ENCODE data around the gene ZNF532.

ZNF532 gene

GRCh38 chr18:58891776-58892175, 27.1 kb downstream of the ZNF532 start:
- Mint-ChIP-seq H3K4me3 (no peak overlapping the region), H3K27ac (peak overlapping the region; percentile 27 to 55), H3K36me3 (ENCODE audit: insufficient read depth) (peaks cover 2% of the 10 kb centered on the region), H3K4me1 (ENCODE audit: low read depth in 2 of 2) (peaks cover 18 to 19% of the 10 kb centered on the region in 2 donors), H3K9me3 (no peaks in the 10 kb centered on the region), H3K27me3 (no peaks in the 10 kb centered on the region)
- DNase-seq (no peak), ATAC-seq (replicated peaks) (no peak)

GRCh38 chr18:58892488-58892887, 27.8 kb downstream of the ZNF532 start:
- H3K9me3 Mint-ChIP-seq: no peaks in the 10 kb centered on the region
- no peak overlapping the region for H3K27ac Mint-ChIP-seq
- DNase-seq (no peak), ATAC-seq (replicated peaks) (no peak)
- no peak overlapping the region for H3K4me3 Mint-ChIP-seq
- peaks cover 2% of the 10 kb centered on the region for H3K36me3 Mint-ChIP-seq (ENCODE audit: insufficient read depth)
- H3K27me3 Mint-ChIP-seq: no peaks in the 10 kb centered on the region
- H3K4me1 Mint-ChIP-seq (ENCODE audit: low read depth in 2 of 2): peaks cover 11 to 12% of the 10 kb centered on the region in 2 donors

- ATAC-seq (replicated peaks): no peak
- no peaks in the 10 kb centered on the region for H3K27me3 Mint-ChIP-seq
- no peak for DNase-seq
- H3K4me1 Mint-ChIP-seq (ENCODE audit: low read depth in 2 of 2): peaks cover 8 to 9% of the 10 kb centered on the region in 2 donors
- H3K9me3 Mint-ChIP-seq: no peaks in the 10 kb centered on the region
- peaks cover 2% of the 10 kb centered on the region for H3K36me3 Mint-ChIP-seq (ENCODE audit: insufficient read depth)
- H3K4me3 Mint-ChIP-seq: no peak overlapping the region
- H3K27ac Mint-ChIP-seq: peak overlapping the region in 1 of 2 donors; percentile 57
Observed at GRCh38 chr18:58893388-58894099, 28.9 kb downstream of the ZNF532 start.

DNA sequence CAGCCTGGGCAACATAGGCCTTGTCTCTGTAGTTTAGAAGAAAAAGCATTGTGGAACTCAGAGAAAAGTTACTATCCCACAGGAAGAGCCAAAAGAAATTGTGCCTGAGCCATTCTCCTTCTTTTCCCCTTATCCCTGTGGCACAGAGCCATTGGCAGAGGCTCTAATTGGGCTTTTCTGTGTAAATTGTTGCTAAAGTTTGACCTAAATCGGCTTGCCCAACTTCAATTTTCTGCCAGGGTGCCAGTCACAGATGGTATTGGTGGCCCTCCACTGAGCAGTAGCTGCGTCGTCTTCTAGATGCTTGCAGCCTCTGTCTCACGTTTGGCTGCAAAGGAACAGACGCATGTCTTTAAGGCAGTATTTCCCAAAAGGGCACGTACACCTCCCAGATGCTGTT, 30.3 kb downstream of the ZNF532 start:
- H3K9me3 Mint-ChIP-seq: no peaks in the 10 kb centered on the region
- ATAC-seq (replicated peaks) (no peak), DNase-seq (no peak)
- H3K27ac Mint-ChIP-seq: peak overlapping the region in 1 of 2 donors; percentile 19
- H3K4me1 Mint-ChIP-seq (ENCODE audit: low read depth in 2 of 2): peaks cover 8 to 9% of the 10 kb centered on the region in 2 donors
- H3K27me3 Mint-ChIP-seq: no peaks in the 10 kb centered on the region
- no peak overlapping the region for H3K4me3 Mint-ChIP-seq
- H3K36me3 Mint-ChIP-seq (ENCODE audit: insufficient read depth): peaks cover 2% of the 10 kb centered on the region

DNA sequence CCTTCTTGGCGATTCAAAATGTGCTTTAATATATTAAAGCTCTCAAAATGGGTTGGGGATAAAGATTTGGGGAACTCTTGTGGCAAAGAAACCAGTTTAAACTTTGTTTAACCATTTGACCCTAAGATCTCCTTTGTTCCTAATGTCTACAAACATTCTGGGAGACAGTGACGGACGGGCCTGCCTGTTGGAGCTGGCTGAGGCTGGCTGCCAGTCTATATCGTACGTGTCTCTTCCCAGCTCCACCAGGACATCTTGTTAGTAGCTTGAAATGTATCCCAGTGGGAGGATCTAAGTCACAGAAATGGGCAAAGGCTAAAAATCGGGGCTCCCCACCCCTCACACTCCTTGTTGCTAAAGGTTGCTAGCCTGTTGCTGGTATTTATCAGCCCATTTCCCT, 30.7 kb downstream of the ZNF532 start:
- no peaks in the 10 kb centered on the region for H3K9me3 Mint-ChIP-seq
- no peaks in the 10 kb centered on the region for H3K27me3 Mint-ChIP-seq
- peaks cover 2% of the 10 kb centered on the region for H3K36me3 Mint-ChIP-seq (ENCODE audit: insufficient read depth)
- peaks cover 8 to 9% of the 10 kb centered on the region in 2 donors for H3K4me1 Mint-ChIP-seq (ENCODE audit: low read depth in 2 of 2)
- H3K4me3 Mint-ChIP-seq: no peak overlapping the region
- peak overlapping the region in 1 of 2 donors; percentile 74 for H3K27ac Mint-ChIP-seq
- no peak for DNase-seq
- ATAC-seq (replicated peaks): no peak

DNA sequence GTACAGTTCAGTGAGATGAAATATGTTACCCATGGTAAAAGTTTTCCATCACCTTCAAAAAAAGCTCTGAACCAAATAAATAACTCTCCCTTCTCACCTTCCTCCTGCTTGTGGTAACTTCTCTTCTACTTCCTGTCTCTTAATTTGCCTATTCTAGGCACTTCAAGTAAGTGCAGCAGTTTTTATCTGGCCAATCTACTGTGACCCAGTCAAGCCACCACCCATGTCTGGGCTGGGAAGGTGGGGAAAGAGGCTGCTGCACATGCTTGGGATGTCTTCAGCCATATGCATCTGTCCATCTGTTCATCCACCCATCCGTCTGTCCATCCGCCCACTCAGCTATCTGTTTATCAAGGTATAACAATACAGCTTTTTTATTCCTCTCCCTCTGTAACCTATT, 31.6 kb downstream of the ZNF532 start:
- ATAC-seq (replicated peaks): peak; percentile 48
- peak overlapping the region; percentile 0 to 74 for H3K27ac Mint-ChIP-seq
- peaks cover 2% of the 10 kb centered on the region for H3K36me3 Mint-ChIP-seq (ENCODE audit: insufficient read depth)
- peak overlapping the region in 1 of 2 donors; percentile 20 for H3K4me3 Mint-ChIP-seq
- peaks cover 9 to 16% of the 10 kb centered on the region in 2 donors for H3K4me1 Mint-ChIP-seq (ENCODE audit: low read depth in 2 of 2)
- H3K27me3 Mint-ChIP-seq: no peaks in the 10 kb centered on the region
- DNase-seq: no peak
- H3K9me3 Mint-ChIP-seq: no peaks in the 10 kb centered on the region

- H3K27ac Mint-ChIP-seq: peak overlapping the region; percentile 0 to 74
- ATAC-seq (replicated peaks) (no peak), DNase-seq (no peak)
- H3K4me3 Mint-ChIP-seq: peak overlapping the region in 1 of 2 donors; percentile 20
- peaks cover 9 to 16% of the 10 kb centered on the region in 2 donors for H3K4me1 Mint-ChIP-seq (ENCODE audit: low read depth in 2 of 2)
- no peaks in the 10 kb centered on the region for H3K9me3 Mint-ChIP-seq
- no peaks in the 10 kb centered on the region for H3K27me3 Mint-ChIP-seq
- H3K36me3 Mint-ChIP-seq (ENCODE audit: insufficient read depth): peaks cover 2% of the 10 kb centered on the region
Observed at GRCh38 chr18:58896734-58897508, 32.2 kb downstream of the ZNF532 start.

- Mint-ChIP-seq H3K27me3 (no peaks in the 10 kb centered on the region), H3K36me3 (ENCODE audit: insufficient read depth) (peaks cover 2% of the 10 kb centered on the region), H3K27ac (no peak overlapping the region), H3K4me3 (no peak overlapping the region), H3K4me1 (ENCODE audit: low read depth in 2 of 2) (peaks cover 9 to 16% of the 10 kb centered on the region in 2 donors), H3K9me3 (no peaks in the 10 kb centered on the region)
- ATAC-seq (replicated peaks) (no peak), DNase-seq (no peak)
Observed at GRCh38 chr18:58898010-58898799, 33.5 kb downstream of the ZNF532 start.

DNA sequence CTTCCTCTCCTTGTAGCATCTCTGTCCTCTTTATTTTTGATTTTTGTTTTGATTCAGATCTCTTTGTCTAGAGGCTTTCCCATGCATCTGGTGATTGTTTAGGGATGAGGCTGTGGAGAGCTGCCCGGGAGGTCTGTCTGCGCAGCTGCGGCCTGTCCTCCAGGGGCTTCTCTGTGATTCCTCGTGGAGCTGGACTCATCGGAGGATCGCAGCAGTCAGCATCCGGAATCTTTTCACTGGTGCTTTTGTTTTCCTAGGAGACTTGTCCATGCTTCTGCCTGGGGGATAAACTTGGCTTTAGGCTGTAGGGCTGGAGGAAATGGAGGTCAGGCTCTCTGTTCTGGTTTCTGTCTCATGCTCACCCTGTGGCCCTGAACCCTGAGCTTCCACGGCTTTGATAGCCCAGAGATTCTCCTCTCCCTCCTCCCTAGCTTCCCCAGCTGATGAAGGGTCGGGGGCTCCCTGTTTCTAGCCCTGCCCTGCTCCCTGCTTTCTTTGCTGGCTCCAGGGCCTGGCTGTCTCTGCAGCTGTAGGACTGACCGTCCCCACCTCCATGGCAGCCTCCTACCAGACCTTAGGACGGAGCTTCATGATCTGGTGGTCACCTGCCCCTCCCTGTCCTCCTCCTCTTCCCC, 35.5 kb downstream of the ZNF532 start:
- no peaks in the 10 kb centered on the region for H3K27me3 Mint-ChIP-seq
- H3K9me3 Mint-ChIP-seq: no peaks in the 10 kb centered on the region
- ATAC-seq (replicated peaks) (no peak), DNase-seq (no peak)
- no peaks in the 10 kb centered on the region for H3K36me3 Mint-ChIP-seq (ENCODE audit: insufficient read depth)
- H3K27ac Mint-ChIP-seq: no peak overlapping the region
- H3K4me1 Mint-ChIP-seq (ENCODE audit: low read depth in 2 of 2): peaks cover 7 to 16% of the 10 kb centered on the region in 2 donors
- H3K4me3 Mint-ChIP-seq: no peak overlapping the region

GRCh38 chr18:58901143-58901542, 36.5 kb downstream of the ZNF532 start:
- H3K27me3 Mint-ChIP-seq: no peaks in the 10 kb centered on the region
- DNase-seq (no peak), ATAC-seq (replicated peaks) (no peak)
- peaks cover 6 to 14% of the 10 kb centered on the region in 2 donors for H3K4me1 Mint-ChIP-seq (ENCODE audit: low read depth in 2 of 2)
- H3K4me3 Mint-ChIP-seq: no peak overlapping the region
- H3K27ac Mint-ChIP-seq: no peak overlapping the region
- no peaks in the 10 kb centered on the region for H3K36me3 Mint-ChIP-seq (ENCODE audit: insufficient read depth)
- no peaks in the 10 kb centered on the region for H3K9me3 Mint-ChIP-seq

DNA sequence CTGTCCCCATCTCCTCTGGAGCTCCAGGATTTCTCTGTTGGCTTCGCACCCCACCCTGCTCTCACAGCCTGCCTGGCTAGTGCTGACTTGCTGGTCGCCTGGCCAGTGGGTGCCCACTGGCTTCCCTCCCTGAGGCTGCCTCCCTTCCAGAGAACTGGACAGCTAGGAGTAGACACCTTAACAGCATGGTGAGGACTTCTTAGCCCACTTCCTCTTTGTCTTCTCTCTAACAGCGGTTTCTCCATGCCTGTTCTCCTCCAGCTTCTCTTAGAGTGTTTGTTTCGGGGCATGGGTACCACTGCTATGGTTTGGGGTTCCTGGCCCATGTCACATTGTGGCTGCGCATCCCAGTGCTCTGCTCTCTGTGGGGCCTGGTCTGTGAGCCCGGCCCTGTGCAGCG, 37.1 kb downstream of the ZNF532 start:
- H3K4me1 Mint-ChIP-seq (ENCODE audit: low read depth in 2 of 2): peaks cover 0 to 8% of the 10 kb centered on the region in 2 donors
- H3K9me3 Mint-ChIP-seq: no peaks in the 10 kb centered on the region
- H3K27ac Mint-ChIP-seq: no peak overlapping the region
- ATAC-seq (replicated peaks): no peak
- no peaks in the 10 kb centered on the region for H3K36me3 Mint-ChIP-seq (ENCODE audit: insufficient read depth)
- DNase-seq: no peak
- H3K27me3 Mint-ChIP-seq: no peaks in the 10 kb centered on the region
- H3K4me3 Mint-ChIP-seq: no peak overlapping the region

- DNase-seq: no peak
- no peaks in the 10 kb centered on the region for H3K9me3 Mint-ChIP-seq
- H3K36me3 Mint-ChIP-seq (ENCODE audit: insufficient read depth): no peaks in the 10 kb centered on the region
- no peak for ATAC-seq (replicated peaks)
- H3K4me1 Mint-ChIP-seq (ENCODE audit: low read depth in 2 of 2): peaks cover 0 to 8% of the 10 kb centered on the region in 2 donors
- H3K27ac Mint-ChIP-seq: no peak overlapping the region
- no peak overlapping the region for H3K4me3 Mint-ChIP-seq
- peaks cover 0 to 3% of the 10 kb centered on the region in 2 donors for H3K27me3 Mint-ChIP-seq
Observed at GRCh38 chr18:58902961-58903360, 38.3 kb downstream of the ZNF532 start.

DNA sequence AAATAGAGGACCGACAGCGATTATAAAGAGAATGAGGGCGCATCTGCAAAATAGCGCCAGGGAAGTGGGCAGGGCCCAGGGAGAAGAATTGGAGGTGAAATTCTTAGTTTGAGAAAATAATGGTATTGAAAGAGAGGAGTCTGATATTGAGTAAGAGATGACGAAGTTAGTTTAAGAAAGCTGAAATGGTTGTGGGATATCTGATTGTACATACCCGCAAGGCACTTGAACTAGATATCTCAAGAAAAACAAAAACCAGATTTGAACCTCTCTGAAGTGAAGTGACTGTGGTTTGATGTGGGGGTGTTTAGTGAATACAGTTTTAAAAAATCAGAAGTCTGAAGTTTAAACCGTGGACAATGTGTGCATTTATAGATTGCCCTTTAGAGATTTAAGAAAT, 38.9 kb downstream of the ZNF532 start:
- Mint-ChIP-seq H3K36me3 (ENCODE audit: insufficient read depth) (no peaks in the 10 kb centered on the region), H3K9me3 (no peaks in the 10 kb centered on the region), H3K27me3 (peaks cover 0 to 8% of the 10 kb centered on the region in 2 donors), H3K4me1 (ENCODE audit: low read depth in 2 of 2) (peaks cover 0 to 8% of the 10 kb centered on the region in 2 donors), H3K4me3 (no peak overlapping the region), H3K27ac (no peak overlapping the region)
- no peak for ATAC-seq (replicated peaks)
- no peak for DNase-seq
